Mammary epithelial cell (primary cell): Measurements from ENCODE around the gene GNMT.

ENCODE experiments used
- CTCF ChIP-seq, 2 donors: IDR thresholded peaks in 1 of 2; conservative IDR thresholded peaks in 1 of 2; 2 replicates each; pipeline ENCODE4 v1.5.1; 2011 to 2012; ENCODE audit warnings: inconsistent platforms in 2 of 2, low read length in 2 of 2, mild to moderate bottlenecking in 2 of 2, control low read depth in 1 of 2, low read depth in 1 of 2; ENCODE audit not compliant: insufficient read depth in 1 of 2; ENCODE audit errors: extremely low read depth in 1 of 2
- EZH2 ChIP-seq: IDR thresholded peaks from 2 replicates; pipeline ENCODE4 v1.6.1; 2012; ENCODE audit warnings: low read length, inconsistent platforms, borderline replicate concordance

GRCh38 chr6:42932412-42932811, 28.1 kb upstream of the GNMT start:
- TF ChIP-seq CTCF (conservative IDR thresholded peaks at IDR 0.05 in 1 of 2, IDR thresholded peaks at IDR 0.05 in 1 of 2; ENCODE audit: extremely low read depth in 1 of 2, insufficient read depth in 1 of 2, low read depth in 1 of 2, low read length in 2 of 2) (no peak), EZH2 (no peak)
